ENCODE data around the gene CACNA1A.

GRCh38 chr19:13362668-13363067 is 143.6 kb downstream of the CACNA1A start:
- TF ChIP-seq CTCF (IDR thresholded peaks at IDR 0.05) (no peak), POLR2A (IDR thresholded peaks at IDR 0.05) (no peak)

Measured in esophagus squamous epithelium (tissue), 4 donors.